ENCODE data around the gene PCDHGA8. TPM values are rescaled to one million over a fixed set of nuclear protein-coding genes. Genes with fewer than 3 reads are reported as not detected.
"Not testable (repeated sequence)": the region's sequence is repeated elsewhere in the genome, so short reads cannot be mapped to it uniquely, and the experiment has no call there.

PCDHGA8 gene
- total and polyA plus RNA-seq, 7 experiments from 2014 or later = 0.08 to 0.17 (median 0.13) TPM; not detected in 2

DNA sequence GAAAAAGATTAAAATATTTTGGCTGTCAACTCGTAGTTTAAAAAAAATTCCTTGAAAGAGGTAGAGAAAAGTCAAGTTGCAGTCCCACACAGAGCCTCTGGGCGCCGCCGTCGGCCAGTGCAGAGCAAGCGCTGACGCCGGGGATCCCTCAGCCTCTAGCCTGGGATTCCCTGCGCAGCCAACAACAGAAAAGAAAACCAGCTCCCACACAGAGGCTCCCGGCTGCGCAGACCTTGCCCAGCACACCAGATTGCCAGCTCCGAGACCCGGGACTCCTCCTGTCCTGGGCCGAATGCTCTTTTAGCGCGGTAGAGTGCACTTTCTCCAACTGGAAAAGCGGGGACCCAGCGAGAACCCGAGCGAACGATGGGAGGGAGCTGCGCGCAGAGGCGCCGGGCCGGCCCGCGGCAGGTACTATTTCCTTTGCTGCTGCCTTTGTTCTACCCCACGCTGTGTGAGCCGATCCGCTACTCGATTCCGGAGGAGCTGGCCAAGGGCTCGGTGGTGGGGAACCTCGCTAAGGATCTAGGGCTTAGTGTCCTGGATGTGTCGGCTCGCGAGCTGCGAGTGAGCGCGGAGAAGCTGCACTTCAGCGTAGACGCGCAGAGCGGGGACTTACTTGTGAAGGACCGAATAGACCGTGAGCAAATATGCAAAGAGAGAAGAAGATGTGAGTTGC, 25.2 kb downstream of the PCDHGA8 start, which contains the start of gene PCDHGB7:
Gene PCDHGB7, plus strand, starts transcription at position 184 of the 679 bp plus-strand sequence. Its CDS starts 183 bp downstream, at position 367.
- not testable (repeated sequence) for H3K36me3 ChIP-seq (ENCODE audit: control insufficient read depth in 2 of 3, insufficient read depth in 3 of 3, low read length in 3 of 3); H3K4me3 ChIP-seq (ENCODE audit: low read length); H3K27ac ChIP-seq (ENCODE audit: low read depth, low read length); H3K4me1 ChIP-seq (ENCODE audit: control insufficient read depth in 2 of 2, insufficient read depth in 2 of 2, low read length in 2 of 2)
- peaks cover 0 to 49% (median 18%) of the 10 kb centered on the region in 3 experiments for H3K9me3 ChIP-seq (ENCODE audit: control insufficient read depth in 2 of 3, low read length in 3 of 3)
- DNase-seq (peak in 4 of 9 donors; percentile 26 to 62 (median 34)), ATAC-seq (peak; percentile 73)
- intact Hi-C loops (cut with micrococcal nuclease) = loop anchor here (1.0 to 10.0 kb wide), 5 partner anchors 55 to 457 kb away; partner anchors contain the start of genes PCDH1 (in 1 of the 2) and PCDHGA5 (in 1 of the 2)
- Mint-ChIP-seq H3K4me3 (peak within 1 kb of the TSS; percentile 43 to 73 (median 68)), H3K27ac (peak within 1 kb of the TSS in 7 of 9 donors; percentile 0 to 74 (median 64)), H3K27me3 (peaks cover 77 to 90% (median 86%) of the 10 kb centered on the region in 5 donors), H3K36me3 (peaks cover 0 to 55% (median 14%) of the 10 kb centered on the region in 5 donors), H3K4me1 (peaks cover 16 to 31% (median 19%) of the 10 kb centered on the region in 7 donors), H3K9me3 (peaks cover 11 to 90% (median 61%) of the 10 kb centered on the region in 11 donors)
- CTCF ChIA-PET = interaction anchor here (0.7 to 1.3 kb wide), 3 partner anchors 27 to 174 kb away, joined by 3 read pairs; no protein-coding TSS in a partner anchor
- POLR2A ChIA-PET = interaction anchor here (1.3 kb wide), 1 partner anchor 97 kb away, joined by 4 read pairs; the partner anchor contains the start of gene TAF7
- H3K27me3 ChIP-seq (ENCODE audit: control insufficient read depth in 2 of 2, insufficient read depth in 2 of 2, low read length in 2 of 2) = peaks cover 18 to 39% of the 10 kb centered on the region in 2 donors

GRCh38 chr5:141419074-141419880, 26.8 kb downstream of the PCDHGA8 start:
- Histone ChIP-seq H3K4me1 (ENCODE audit: control insufficient read depth in 2 of 2, insufficient read depth in 2 of 2, low read length in 2 of 2) (no peaks in the 10 kb centered on the region), H3K4me3 (ENCODE audit: low read length) (no peak overlapping the region), H3K9me3 (ENCODE audit: control insufficient read depth in 2 of 3, low read length in 3 of 3) (peaks cover 0 to 59% (median 18%) of the 10 kb centered on the region in 3 experiments), H3K36me3 (ENCODE audit: control insufficient read depth in 2 of 3, insufficient read depth in 3 of 3, low read length in 3 of 3) (peaks cover 0 to 4% (median 0%) of the 10 kb centered on the region in 3 experiments), H3K27me3 (ENCODE audit: control insufficient read depth in 2 of 2, insufficient read depth in 2 of 2, low read length in 2 of 2) (peaks cover 12 to 40% of the 10 kb centered on the region in 2 donors), H3K27ac (ENCODE audit: low read depth, low read length) (no peak overlapping the region)
- peaks cover 3 to 54% (median 12%) of the 10 kb centered on the region in 5 donors for H3K36me3 Mint-ChIP-seq
- H3K27me3 Mint-ChIP-seq = peaks cover 73 to 84% (median 76%) of the 10 kb centered on the region in 5 donors
- DNase-seq (no peak), ATAC-seq (no peak)
- ChIA-PET CTCF (no interaction called here), POLR2A (interaction anchor here (0.8 kb wide), 1 partner anchor 100 kb away, joined by 3 read pairs; no protein-coding TSS in a partner anchor)
- peaks cover 4 to 22% (median 11%) of the 10 kb centered on the region in 7 donors for H3K4me1 Mint-ChIP-seq
- H3K4me3 Mint-ChIP-seq = peak overlapping the region in 6 of 10 donors; percentile 10 to 69 (median 36)
- H3K9me3 Mint-ChIP-seq = peaks cover 14 to 89% (median 61%) of the 10 kb centered on the region in 11 donors
- intact Hi-C loops (cut with micrococcal nuclease) = loop anchor here in 1 of 2 donors (5.0 to 10.0 kb wide), 2 partner anchors 57 to 456 kb away; partner anchors contain the start of genes PCDH1 and PCDHGA5
- peak overlapping the region in 6 of 9 donors; percentile 2 to 74 (median 65) for H3K27ac Mint-ChIP-seq

DNA sequence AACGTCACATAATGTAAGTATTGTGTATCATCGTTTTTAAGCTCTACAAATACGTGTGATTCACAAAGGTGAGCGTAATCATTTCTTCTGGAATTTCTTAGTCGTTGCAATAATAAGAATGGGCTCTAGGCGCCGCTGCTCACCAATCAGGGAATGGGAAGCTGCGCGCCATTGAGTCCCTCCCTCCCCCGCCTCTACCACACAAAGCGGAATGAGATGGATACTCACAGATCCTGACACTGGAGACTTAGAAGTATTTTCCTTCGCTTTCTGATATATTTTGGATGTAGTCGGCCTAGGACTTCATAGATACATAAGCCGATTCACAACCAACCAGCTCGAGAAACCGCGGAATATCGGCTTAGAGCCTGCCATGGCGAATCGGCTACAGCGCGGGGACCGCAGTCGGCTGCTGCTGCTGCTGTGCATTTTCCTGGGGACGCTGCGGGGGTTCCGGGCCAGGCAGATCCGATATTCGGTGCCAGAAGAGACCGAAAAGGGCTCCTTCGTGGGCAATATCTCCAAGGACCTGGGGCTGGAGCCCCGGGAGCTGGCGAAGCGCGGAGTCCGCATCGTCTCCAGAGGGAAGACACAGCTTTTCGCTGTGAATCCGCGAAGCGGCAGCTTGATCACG, 28.5 kb downstream of the PCDHGA8 start, which contains the start of gene PCDHGA11:
Gene PCDHGA11, plus strand, starts transcription at position 197 of the 634 bp plus-strand sequence. Its CDS starts 177 bp downstream, at position 374.
- Mint-ChIP-seq H3K27me3 (peaks cover 68 to 87% (median 78%) of the 10 kb centered on the region in 5 donors), H3K27ac (peak within 1 kb of the TSS in 7 of 9 donors; percentile 51 to 73 (median 64)), H3K4me3 (peak within 1 kb of the TSS; percentile 52 to 90 (median 77)), H3K4me1 (peaks cover 0 to 19% (median 7%) of the 10 kb centered on the region in 7 donors), H3K36me3 (peaks cover 3 to 50% (median 10%) of the 10 kb centered on the region in 5 donors), H3K9me3 (peaks cover 10 to 91% (median 62%) of the 10 kb centered on the region in 11 donors)
- ATAC-seq = peak; percentile 70
- intact Hi-C loops (cut with micrococcal nuclease) = loop anchor here in 1 of 2 donors (5.0 kb wide), 1 partner anchor 56 kb away; the partner anchor contains the start of gene PCDHGC3
- peaks cover 0 to 4% (median 0%) of the 10 kb centered on the region in 3 experiments for H3K36me3 ChIP-seq (ENCODE audit: control insufficient read depth in 2 of 3, insufficient read depth in 3 of 3, low read length in 3 of 3)
- peaks cover 0 to 55% (median 18%) of the 10 kb centered on the region in 3 experiments for H3K9me3 ChIP-seq (ENCODE audit: control insufficient read depth in 2 of 3, low read length in 3 of 3)
- DNase-seq = peak in 3 of 9 donors; percentile 25 to 28 (median 26)
- H3K4me1 ChIP-seq (ENCODE audit: control insufficient read depth in 2 of 2, insufficient read depth in 2 of 2, low read length in 2 of 2) = no peaks in the 10 kb centered on the region
- POLR2A ChIA-PET = no interaction called here
- H3K4me3 ChIP-seq (ENCODE audit: low read length) = no peak within 1 kb of the TSS
- CTCF ChIA-PET = interaction anchor here (0.8 to 1.6 kb wide), 5 partner anchors 51 to 142 kb away, joined by 3 to 10 read pairs (median 3); partner anchors contain the start of genes PCDHGB3 and TAF7
- H3K27ac ChIP-seq (ENCODE audit: low read depth, low read length) = no peak within 1 kb of the TSS
- peaks cover 8 to 33% of the 10 kb centered on the region in 2 donors for H3K27me3 ChIP-seq (ENCODE audit: control insufficient read depth in 2 of 2, insufficient read depth in 2 of 2, low read length in 2 of 2)

DNA sequence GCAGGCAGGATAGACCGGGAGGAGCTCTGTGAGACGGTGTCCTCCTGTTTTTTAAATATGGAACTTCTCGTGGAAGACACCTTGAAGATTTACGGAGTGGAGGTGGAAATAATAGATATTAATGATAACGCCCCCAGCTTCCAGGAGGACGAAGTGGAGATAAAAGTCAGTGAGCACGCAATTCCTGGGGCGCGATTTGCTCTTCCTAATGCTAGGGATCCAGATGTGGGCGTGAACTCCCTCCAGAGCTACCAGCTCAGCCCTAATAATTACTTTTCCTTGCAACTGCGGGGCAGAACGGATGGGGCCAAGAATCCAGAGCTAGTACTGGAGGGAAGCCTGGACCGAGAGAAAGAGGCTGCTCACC, 29.0 kb downstream of the PCDHGA8 start:
- Histone ChIP-seq H3K9me3 (ENCODE audit: control insufficient read depth in 2 of 3, low read length in 3 of 3) (peaks cover 0 to 55% (median 18%) of the 10 kb centered on the region in 3 experiments), H3K36me3 (ENCODE audit: control insufficient read depth in 2 of 3, insufficient read depth in 3 of 3, low read length in 3 of 3) (peaks cover 0 to 4% (median 0%) of the 10 kb centered on the region in 3 experiments), H3K4me1 (ENCODE audit: control insufficient read depth in 2 of 2, insufficient read depth in 2 of 2, low read length in 2 of 2) (no peaks in the 10 kb centered on the region), H3K27ac (ENCODE audit: low read depth, low read length) (no peak overlapping the region), H3K4me3 (ENCODE audit: low read length) (no peak overlapping the region), H3K27me3 (ENCODE audit: control insufficient read depth in 2 of 2, insufficient read depth in 2 of 2, low read length in 2 of 2) (peaks cover 7 to 28% of the 10 kb centered on the region in 2 donors)
- intact Hi-C loops (cut with micrococcal nuclease) = loop anchor here in 1 of 2 donors (5.0 kb wide), 1 partner anchor 56 kb away; the partner anchor contains the start of gene PCDHGC3
- Mint-ChIP-seq H3K9me3 (peaks cover 10 to 91% (median 58%) of the 10 kb centered on the region in 11 donors), H3K4me3 (peak overlapping the region; percentile 29 to 90 (median 76)), H3K36me3 (peaks cover 3 to 48% (median 10%) of the 10 kb centered on the region in 5 donors), H3K27ac (peak overlapping the region in 5 of 9 donors; percentile 3 to 73 (median 51)), H3K27me3 (peaks cover 66 to 87% (median 78%) of the 10 kb centered on the region in 5 donors), H3K4me1 (peaks cover 0 to 19% (median 7%) of the 10 kb centered on the region in 7 donors)
- DNase-seq (no peak), ATAC-seq (no peak)
- ChIA-PET CTCF (interaction anchor here (1.0 to 1.6 kb wide), 4 partner anchors 87 to 142 kb away, joined by 3 to 10 read pairs (median 3); partner anchors contain the start of gene TAF7), POLR2A (no interaction called here)

GRCh38 chr5:141422742-141423291, 30.4 kb downstream of the PCDHGA8 start:
- Histone ChIP-seq H3K9me3 (ENCODE audit: control insufficient read depth in 2 of 3, low read length in 3 of 3) (peaks cover 0 to 58% (median 18%) of the 10 kb centered on the region in 3 experiments), H3K27me3 (ENCODE audit: control insufficient read depth in 2 of 2, insufficient read depth in 2 of 2, low read length in 2 of 2) (peaks cover 0 to 28% of the 10 kb centered on the region in 2 donors), H3K4me1 (ENCODE audit: control insufficient read depth in 2 of 2, insufficient read depth in 2 of 2, low read length in 2 of 2) (no peaks in the 10 kb centered on the region), H3K4me3 (ENCODE audit: low read length) (no peak overlapping the region), H3K27ac (ENCODE audit: low read depth, low read length) (no peak overlapping the region), H3K36me3 (ENCODE audit: control insufficient read depth in 2 of 3, insufficient read depth in 3 of 3, low read length in 3 of 3) (peaks cover 0 to 4% (median 0%) of the 10 kb centered on the region in 3 experiments)
- Mint-ChIP-seq H3K4me3 (peak overlapping the region in 2 of 10 donors; percentile 19 to 35), H3K36me3 (peaks cover 3 to 52% (median 9%) of the 10 kb centered on the region in 5 donors), H3K9me3 (peaks cover 10 to 94% (median 60%) of the 10 kb centered on the region in 11 donors), H3K4me1 (peaks cover 0 to 16% (median 7%) of the 10 kb centered on the region in 7 donors), H3K27me3 (peaks cover 57 to 85% (median 76%) of the 10 kb centered on the region in 5 donors), H3K27ac (peak overlapping the region in 1 of 9 donors; percentile 51)
- intact Hi-C loops (cut with micrococcal nuclease) = loop anchor here in 1 of 2 donors (5.0 kb wide), 1 partner anchor 54 kb away; the partner anchor contains the start of gene PCDHGC3
- CTCF ChIA-PET = no interaction called here
- POLR2A ChIA-PET = interaction anchor here (0.5 kb wide), 1 partner anchor 55 kb away, joined by 4 read pairs; no protein-coding TSS in a partner anchor
- ATAC-seq (no peak), DNase-seq (no peak)

Data from naive thymus-derived CD4-positive, alpha-beta T cell (primary cell).